ENCODE results near the gene SHROOM4.

Gene SHROOM4

DNA sequence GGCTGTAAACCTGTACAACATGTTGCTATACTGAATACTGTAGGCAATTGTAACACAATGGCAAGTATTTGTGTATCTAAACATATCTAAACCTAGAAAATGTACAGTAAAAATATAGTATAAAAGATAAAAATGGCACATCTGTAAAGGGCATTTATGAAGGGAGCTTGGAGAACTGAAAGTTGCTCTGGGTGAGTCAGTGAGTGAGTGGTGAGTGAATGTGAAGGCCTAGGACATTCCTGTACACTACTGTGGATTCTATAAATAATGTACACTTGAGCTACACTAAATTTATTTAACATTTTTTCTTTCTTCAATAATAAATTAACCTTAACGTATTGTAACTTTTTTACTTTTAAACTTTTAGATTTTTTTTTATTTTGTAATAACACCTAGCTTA, 5.0 kb upstream of the SHROOM4 start:
- no peaks in the 10 kb centered on the region for H3K27me3 ChIP-seq (ENCODE audit: control insufficient read depth, insufficient read depth, low read length)
- H3K4me3 ChIP-seq (ENCODE audit: low read depth, low read length): no peak overlapping the region
- H3K4me1 ChIP-seq (ENCODE audit: control insufficient read depth, insufficient read depth, low read length): peaks cover 7% of the 10 kb centered on the region
- H3K9me3 ChIP-seq (ENCODE audit: control insufficient read depth, insufficient read depth, low read length): no peaks in the 10 kb centered on the region
- H3K36me3 ChIP-seq (ENCODE audit: control insufficient read depth, insufficient read depth, low read length): no peaks in the 10 kb centered on the region
- H3K9ac ChIP-seq (ENCODE audit: low read depth, low read length): no peak overlapping the region
- no peak overlapping the region for H3K27ac ChIP-seq (ENCODE audit: low read depth, low read length)

DNA sequence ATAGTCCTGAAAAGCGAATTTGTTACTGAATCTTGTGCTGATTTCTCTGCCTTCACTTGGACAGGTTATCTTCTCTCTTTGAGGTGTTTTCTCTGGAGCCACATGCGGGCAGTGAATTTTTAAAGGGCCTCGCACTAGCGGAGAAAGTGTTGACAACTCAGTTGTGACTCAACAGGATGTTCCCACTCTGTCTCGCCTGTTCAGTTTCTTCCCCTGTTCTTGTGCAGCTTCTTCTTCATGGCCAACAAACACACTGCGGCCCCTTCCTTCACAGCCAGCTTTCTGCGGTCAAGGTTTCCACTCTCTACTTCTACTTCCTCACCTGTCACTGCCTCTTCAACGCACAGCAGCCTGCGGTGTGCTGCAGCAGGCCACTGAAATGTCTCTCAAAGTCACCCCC, 1.1 kb upstream of the SHROOM4 start:
- Histone ChIP-seq H3K36me3 (ENCODE audit: control insufficient read depth, insufficient read depth, low read length) (no peaks in the 10 kb centered on the region), H3K27me3 (ENCODE audit: control insufficient read depth, insufficient read depth, low read length) (peaks cover 5% of the 10 kb centered on the region; the same call in 1 of the 2 replicates), H3K4me1 (ENCODE audit: control insufficient read depth, insufficient read depth, low read length) (peaks cover 13% of the 10 kb centered on the region), H3K4me3 (ENCODE audit: low read depth, low read length) (no peak overlapping the region), H3K9me3 (ENCODE audit: control insufficient read depth, insufficient read depth, low read length) (no peaks in the 10 kb centered on the region), H3K27ac (ENCODE audit: low read depth, low read length) (no peak overlapping the region), H3K9ac (ENCODE audit: low read depth, low read length) (no peak overlapping the region)

DNA sequence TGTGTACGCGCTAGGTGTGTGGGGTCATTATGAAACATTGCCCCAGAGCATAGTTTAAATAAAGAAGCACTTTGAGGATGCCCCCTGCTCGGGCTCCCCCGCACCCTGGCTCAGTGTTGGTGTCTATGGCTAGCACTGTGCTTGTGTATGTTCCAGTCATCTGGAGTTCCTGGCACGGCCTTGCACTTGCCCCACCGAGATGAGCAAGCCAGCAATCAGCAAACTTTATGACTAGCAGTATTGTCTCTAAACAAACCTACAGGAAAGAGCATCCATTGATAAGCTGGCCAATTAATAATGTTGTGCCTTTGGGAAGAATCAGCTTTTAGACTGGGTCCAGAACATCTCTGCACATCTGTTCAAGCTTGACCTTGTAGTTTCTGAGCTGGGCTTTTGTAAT, 707 bp upstream of the SHROOM4 start:
- Histone ChIP-seq H3K4me1 (ENCODE audit: control insufficient read depth, insufficient read depth, low read length) (peaks cover 13% of the 10 kb centered on the region), H3K9ac (ENCODE audit: low read depth, low read length) (peak overlapping the region; percentile 50), H3K27ac (ENCODE audit: low read depth, low read length) (no peak overlapping the region), H3K9me3 (ENCODE audit: control insufficient read depth, insufficient read depth, low read length) (no peaks in the 10 kb centered on the region), H3K36me3 (ENCODE audit: control insufficient read depth, insufficient read depth, low read length) (no peaks in the 10 kb centered on the region), H3K27me3 (ENCODE audit: control insufficient read depth, insufficient read depth, low read length) (peaks cover 5% of the 10 kb centered on the region; the same call in 1 of the 2 replicates), H3K4me3 (ENCODE audit: low read depth, low read length) (peak overlapping the region; percentile 77)

DNA sequence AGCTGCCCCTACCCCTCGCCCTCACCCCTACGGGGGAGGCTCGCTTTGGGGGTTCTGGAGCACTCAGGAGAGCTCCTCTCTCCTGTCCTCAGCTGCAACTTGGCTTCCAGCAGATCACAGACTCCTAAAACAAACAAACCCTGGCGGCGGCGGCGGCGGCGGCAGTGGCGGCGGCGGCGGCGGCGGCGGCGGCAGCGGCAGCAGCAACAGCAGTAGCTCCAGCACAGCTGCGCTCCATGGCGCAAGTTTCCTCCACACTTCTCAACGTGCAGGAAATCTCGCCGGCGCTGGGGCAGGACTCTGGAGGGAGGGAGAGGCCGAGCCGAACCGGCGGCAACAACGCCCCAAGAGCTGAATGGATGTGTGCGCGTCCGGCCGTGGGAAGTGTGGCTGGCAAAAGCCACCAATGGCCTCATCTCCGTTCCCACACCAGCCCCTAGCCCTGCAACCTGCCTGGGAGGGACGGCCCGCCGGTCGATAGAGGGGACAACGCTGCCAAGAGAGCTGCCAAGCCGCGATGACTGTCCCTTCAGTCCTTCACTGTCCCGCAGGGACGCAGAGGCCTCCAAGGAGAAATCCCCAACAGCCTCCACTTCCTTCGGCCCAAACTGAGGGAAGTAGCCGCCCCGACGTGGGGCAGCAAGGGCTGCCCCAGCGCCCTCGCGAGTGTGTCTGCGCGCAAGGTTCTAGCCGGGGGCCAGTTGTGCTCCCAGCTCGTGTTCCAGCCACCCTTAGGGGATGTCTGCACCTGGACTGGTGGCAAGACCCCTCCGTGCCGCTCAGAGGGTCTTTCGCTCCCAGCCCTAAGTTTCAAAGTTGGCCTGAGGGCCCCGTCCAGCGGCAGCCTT, 775 bp downstream of the SHROOM4 start:
- H3K9me3 ChIP-seq (ENCODE audit: control insufficient read depth, insufficient read depth, low read length): no peaks in the 10 kb centered on the region
- H3K27me3 ChIP-seq (ENCODE audit: control insufficient read depth, insufficient read depth, low read length): peaks cover 5% of the 10 kb centered on the region; the same call in 1 of the 2 replicates
- H3K27ac ChIP-seq (ENCODE audit: low read depth, low read length): no peak overlapping the region
- H3K36me3 ChIP-seq (ENCODE audit: control insufficient read depth, insufficient read depth, low read length): no peaks in the 10 kb centered on the region
- peak overlapping the region; percentile 77 for H3K4me3 ChIP-seq (ENCODE audit: low read depth, low read length)
- H3K9ac ChIP-seq (ENCODE audit: low read depth, low read length): no peak overlapping the region
- H3K4me1 ChIP-seq (ENCODE audit: control insufficient read depth, insufficient read depth, low read length): peaks cover 13% of the 10 kb centered on the region

DNA sequence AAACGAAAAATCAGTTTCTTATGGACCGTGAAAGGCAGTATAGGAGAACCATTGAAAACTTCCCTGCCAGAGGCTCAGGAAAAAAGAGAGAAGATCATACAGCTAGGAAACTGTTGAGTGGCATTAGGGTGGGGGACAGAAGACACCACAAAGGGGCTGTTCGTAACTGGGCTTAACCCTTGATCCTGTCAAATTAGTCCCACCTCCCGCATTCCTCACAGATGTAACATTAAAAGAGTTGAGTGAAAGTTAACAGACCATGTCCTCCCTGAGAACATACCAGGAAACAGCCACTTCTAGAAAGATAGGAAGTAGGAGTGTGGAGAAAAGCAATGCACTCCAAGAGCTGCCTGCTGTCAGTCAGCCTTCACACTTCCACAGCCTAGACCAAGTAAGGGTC, 8.7 kb downstream of the SHROOM4 start:
- Histone ChIP-seq H3K27me3 (ENCODE audit: control insufficient read depth, insufficient read depth, low read length) (no peaks in the 10 kb centered on the region), H3K36me3 (ENCODE audit: control insufficient read depth, insufficient read depth, low read length) (no peaks in the 10 kb centered on the region), H3K9me3 (ENCODE audit: control insufficient read depth, insufficient read depth, low read length) (no peaks in the 10 kb centered on the region), H3K9ac (ENCODE audit: low read depth, low read length) (no peak overlapping the region), H3K4me3 (ENCODE audit: low read depth, low read length) (no peak overlapping the region), H3K27ac (ENCODE audit: low read depth, low read length) (no peak overlapping the region), H3K4me1 (ENCODE audit: control insufficient read depth, insufficient read depth, low read length) (peaks cover 15% of the 10 kb centered on the region)

DNA sequence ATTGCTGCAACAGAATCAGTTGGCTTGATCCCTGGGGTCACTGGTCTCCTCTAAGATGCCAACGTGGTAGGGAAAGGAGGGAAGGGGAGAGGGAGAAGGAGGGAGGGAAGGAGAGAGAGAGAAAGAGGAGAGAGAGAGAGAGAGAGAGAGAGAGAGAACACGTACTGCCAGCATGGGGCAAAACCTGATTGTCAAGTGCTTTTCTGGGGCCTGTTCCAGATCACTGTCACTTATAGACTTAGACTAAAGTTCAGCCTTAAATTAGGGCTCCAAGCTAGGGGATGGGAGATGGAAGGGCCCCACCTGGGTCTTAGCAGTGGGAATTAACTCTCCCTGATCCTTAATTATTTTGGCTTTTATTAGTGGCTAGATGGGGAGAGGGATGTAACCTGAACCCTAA, 12.9 kb downstream of the SHROOM4 start:
- no peaks in the 10 kb centered on the region for H3K9me3 ChIP-seq (ENCODE audit: control insufficient read depth, insufficient read depth, low read length)
- no peak overlapping the region for H3K27ac ChIP-seq (ENCODE audit: low read depth, low read length)
- H3K27me3 ChIP-seq (ENCODE audit: control insufficient read depth, insufficient read depth, low read length): no peaks in the 10 kb centered on the region
- H3K4me3 ChIP-seq (ENCODE audit: low read depth, low read length): no peak overlapping the region
- no peaks in the 10 kb centered on the region for H3K36me3 ChIP-seq (ENCODE audit: control insufficient read depth, insufficient read depth, low read length)
- no peak overlapping the region for H3K9ac ChIP-seq (ENCODE audit: low read depth, low read length)
- H3K4me1 ChIP-seq (ENCODE audit: control insufficient read depth, insufficient read depth, low read length): peaks cover 20% of the 10 kb centered on the region

DNA sequence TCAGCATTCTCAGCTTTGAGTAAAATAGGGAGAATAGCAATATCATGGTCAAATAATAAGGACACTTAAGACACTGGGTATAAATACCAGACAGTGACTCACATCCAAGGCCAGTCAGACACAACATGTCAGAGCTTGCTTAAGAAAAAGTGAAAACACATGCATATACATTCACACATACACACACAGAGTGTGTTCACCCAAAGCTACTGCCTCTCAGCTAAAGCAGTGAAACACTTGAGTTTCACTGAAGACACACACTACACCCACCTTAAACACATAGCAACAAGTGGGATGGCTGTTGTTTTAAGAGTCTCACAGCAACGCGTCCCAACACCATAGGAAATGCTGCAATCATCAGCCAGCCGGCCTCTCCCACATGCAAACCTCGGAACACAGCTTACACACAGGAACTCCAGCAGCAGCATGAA, 14.4 kb downstream of the SHROOM4 start:
- Histone ChIP-seq H3K27ac (ENCODE audit: low read depth, low read length) (peak overlapping the region; percentile 55), H3K9ac (ENCODE audit: low read depth, low read length) (no peak overlapping the region), H3K4me3 (ENCODE audit: low read depth, low read length) (no peak overlapping the region), H3K36me3 (ENCODE audit: control insufficient read depth, insufficient read depth, low read length) (no peaks in the 10 kb centered on the region), H3K4me1 (ENCODE audit: control insufficient read depth, insufficient read depth, low read length) (peaks cover 20% of the 10 kb centered on the region), H3K27me3 (ENCODE audit: control insufficient read depth, insufficient read depth, low read length) (no peaks in the 10 kb centered on the region), H3K9me3 (ENCODE audit: control insufficient read depth, insufficient read depth, low read length) (no peaks in the 10 kb centered on the region)

DNA sequence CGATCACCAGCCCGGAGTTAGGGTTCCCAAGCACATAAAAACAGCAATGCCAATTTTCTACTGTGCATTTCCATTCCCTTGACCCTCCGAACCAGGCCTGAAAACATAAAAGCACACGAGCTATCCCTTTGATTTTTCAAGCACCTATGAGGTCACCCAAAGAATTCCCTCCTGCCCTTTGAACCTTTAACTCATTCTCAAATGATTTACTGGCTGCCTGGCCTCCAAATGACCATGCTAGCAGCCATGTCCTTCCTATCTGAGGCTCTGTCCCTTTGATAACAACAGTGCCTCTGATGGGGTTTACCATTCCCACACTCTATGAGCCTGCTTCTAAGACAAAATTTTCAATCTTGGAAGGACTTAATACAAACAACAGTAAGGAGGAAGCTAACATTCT, 15.2 kb downstream of the SHROOM4 start:
- Histone ChIP-seq H3K27ac (ENCODE audit: low read depth, low read length) (peak overlapping the region; percentile 55), H3K4me1 (ENCODE audit: control insufficient read depth, insufficient read depth, low read length) (peaks cover 20% of the 10 kb centered on the region), H3K27me3 (ENCODE audit: control insufficient read depth, insufficient read depth, low read length) (no peaks in the 10 kb centered on the region), H3K4me3 (ENCODE audit: low read depth, low read length) (no peak overlapping the region), H3K36me3 (ENCODE audit: control insufficient read depth, insufficient read depth, low read length) (no peaks in the 10 kb centered on the region), H3K9me3 (ENCODE audit: control insufficient read depth, insufficient read depth, low read length) (no peaks in the 10 kb centered on the region), H3K9ac (ENCODE audit: low read depth, low read length) (no peak overlapping the region)

DNA sequence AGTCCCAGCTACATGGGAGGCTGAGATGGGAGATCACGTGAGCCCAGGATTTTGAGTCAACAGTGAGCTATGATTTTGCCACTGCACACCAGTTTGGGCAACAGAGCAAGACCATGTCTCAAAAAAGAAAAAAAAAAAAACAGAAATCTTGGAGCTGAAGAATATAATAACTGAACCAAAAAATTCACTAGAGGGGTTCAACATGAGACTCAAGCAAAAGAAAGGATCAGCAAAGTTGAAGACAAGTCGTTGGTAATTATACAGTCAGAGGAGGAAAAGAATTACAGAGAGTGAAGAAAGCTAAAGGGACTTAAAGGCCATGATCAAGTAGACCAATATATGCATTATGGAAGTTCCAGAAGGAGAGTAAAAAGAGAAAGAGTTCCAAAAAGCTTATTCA, 26.9 kb downstream of the SHROOM4 start:
- no peak overlapping the region for H3K27ac ChIP-seq (ENCODE audit: low read depth, low read length)

DNA sequence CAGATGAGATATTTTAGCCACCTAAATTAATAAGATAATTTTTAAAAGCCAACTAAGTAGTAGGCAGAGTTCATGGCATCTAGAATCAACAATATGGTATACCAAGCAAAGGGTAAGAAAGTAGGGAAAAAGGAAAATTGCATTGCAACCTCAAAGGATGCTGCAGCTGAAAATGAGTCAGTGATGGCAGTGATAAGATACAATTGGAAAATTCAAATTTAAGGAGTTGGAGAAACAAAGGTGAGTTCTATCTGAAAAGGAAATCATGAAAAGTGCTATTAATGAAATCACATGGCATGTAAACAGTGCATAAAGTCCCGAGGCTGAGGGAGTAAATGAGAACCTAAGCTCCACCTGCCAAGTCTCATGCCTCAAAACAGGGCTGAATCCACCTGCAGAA, 33.9 kb downstream of the SHROOM4 start:
- Histone ChIP-seq H3K4me1 (ENCODE audit: control insufficient read depth, insufficient read depth, low read length) (peaks cover 6% of the 10 kb centered on the region; the same call in 1 of the 2 replicates), H3K27me3 (ENCODE audit: control insufficient read depth, insufficient read depth, low read length) (no peaks in the 10 kb centered on the region), H3K27ac (ENCODE audit: low read depth, low read length) (no peak overlapping the region), H3K4me3 (ENCODE audit: low read depth, low read length) (no peak overlapping the region), H3K36me3 (ENCODE audit: control insufficient read depth, insufficient read depth, low read length) (no peaks in the 10 kb centered on the region), H3K9me3 (ENCODE audit: control insufficient read depth, insufficient read depth, low read length) (no peaks in the 10 kb centered on the region), H3K9ac (ENCODE audit: low read depth, low read length) (no peak overlapping the region)

More for the DNA sequence above, 26.9 kb downstream of the SHROOM4 start:
- H3K9ac ChIP-seq (ENCODE audit: low read depth, low read length): no peak overlapping the region
- no peaks in the 10 kb centered on the region for H3K36me3 ChIP-seq (ENCODE audit: control insufficient read depth, insufficient read depth, low read length)
- no peaks in the 10 kb centered on the region for H3K9me3 ChIP-seq (ENCODE audit: control insufficient read depth, insufficient read depth, low read length)
- no peaks in the 10 kb centered on the region for H3K4me1 ChIP-seq (ENCODE audit: control insufficient read depth, insufficient read depth, low read length)
- H3K4me3 ChIP-seq (ENCODE audit: low read depth, low read length): no peak overlapping the region
- H3K27me3 ChIP-seq (ENCODE audit: control insufficient read depth, insufficient read depth, low read length): no peaks in the 10 kb centered on the region

DNA sequence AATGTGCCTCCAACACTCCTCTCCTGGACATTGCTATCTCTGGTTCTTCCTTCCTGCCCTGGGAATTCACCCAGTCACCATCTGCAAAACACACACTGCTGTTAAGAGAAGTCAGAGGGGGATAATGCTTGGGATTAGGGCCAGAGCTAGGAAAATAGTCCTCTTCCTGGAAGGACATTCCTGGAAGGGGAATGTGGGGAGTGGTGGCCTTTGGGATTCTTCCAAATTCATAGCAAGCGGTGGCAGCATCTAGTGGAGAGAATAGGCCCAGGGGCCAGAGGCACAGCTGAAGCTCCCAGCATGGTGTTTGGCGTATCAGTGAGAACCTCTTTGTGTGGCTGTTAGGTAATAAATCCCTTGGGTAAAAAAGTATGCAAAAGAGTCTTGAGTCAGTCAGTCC, 34.3 kb downstream of the SHROOM4 start:
- Histone ChIP-seq H3K4me1 (ENCODE audit: control insufficient read depth, insufficient read depth, low read length) (peaks cover 6% of the 10 kb centered on the region; the same call in 1 of the 2 replicates), H3K27ac (ENCODE audit: low read depth, low read length) (no peak overlapping the region), H3K36me3 (ENCODE audit: control insufficient read depth, insufficient read depth, low read length) (no peaks in the 10 kb centered on the region), H3K4me3 (ENCODE audit: low read depth, low read length) (no peak overlapping the region), H3K9ac (ENCODE audit: low read depth, low read length) (no peak overlapping the region), H3K9me3 (ENCODE audit: control insufficient read depth, insufficient read depth, low read length) (no peaks in the 10 kb centered on the region), H3K27me3 (ENCODE audit: control insufficient read depth, insufficient read depth, low read length) (no peaks in the 10 kb centered on the region)

Measured in HUES48 (cell line).